OCI-LY7 (cell line): ENCODE results near the gene IDUA. TPM values are rescaled to one million over a fixed set of nuclear protein-coding genes. Genes with fewer than 3 reads are reported as not detected.

Experiments
- BruUV-seq: library from RNA; stranded (reverse); fragments of 400-500 nt; replicated peaks from 2 replicates; lab custom pipeline; 2021; lab: Mats Ljungman, UMichigan
- CTCF ChIA-PET: fragments of 300-600 bp; sonication (Branson Sonifier 250); formaldehyde crosslinking; loops from one replicate; lab custom pipeline; 2022; ENCODE audit warnings: antibody characterized with exemption; ENCODE audit not compliant: unreplicated experiment; lab: Charles Lee
- POLR2A ChIA-PET: fragments of 300-600 bp; sonication (Branson Sonifier 250); formaldehyde crosslinking; loops from one replicate; lab custom pipeline; 2022; ENCODE audit warnings: antibody characterized with exemption; lab: Charles Lee
- DNase-seq: peaks from one replicate; pipeline ENCODE4 v3.0.0-alpha.2; 2015; ENCODE audit warnings: low spot score
- H2AFZ ChIP-seq: fragments of 200-600 bp; sonication (generic), shearing (Covaris generic); 2 replicates; pipeline ENCODE4 v1.6.1; 2014; ENCODE audit warnings: mild to moderate bottlenecking, antibody characterized with exemption, low read length, moderate library complexity
- H3K27ac ChIP-seq: fragments of 200-600 bp; sonication (generic); 2 replicates; pipeline ENCODE4 v1.5.1; 2014; ENCODE audit warnings: mixed run types, low read depth, mild to moderate bottlenecking, moderate library complexity, low read length, inconsistent platforms; ENCODE audit not compliant: poor library complexity, severe bottlenecking
- H3K36me3 ChIP-seq: fragments of 200-600 bp; sonication (generic); 2 replicates; pipeline ENCODE4 v1.6.1; 2014; ENCODE audit warnings: mild to moderate bottlenecking, antibody characterized with exemption, low read length, moderate library complexity, mixed read lengths; ENCODE audit not compliant: insufficient read depth
- H3K4me1 ChIP-seq: fragments of 200-600 bp; sonication (generic); 2 replicates; pipeline ENCODE4 v1.5.1; 2014; ENCODE audit warnings: mild to moderate bottlenecking, low read length; ENCODE audit not compliant: insufficient read depth, poor library complexity, severe bottlenecking
- H3K4me2 ChIP-seq: fragments of 200-600 bp; sonication (generic); 2 replicates; pipeline ENCODE4 v1.6.1; 2014; ENCODE audit warnings: mild to moderate bottlenecking, low read length
- H3K4me3 ChIP-seq: fragments of 200-600 bp; sonication (generic); 2 replicates; pipeline ENCODE4 v1.5.1; 2014; ENCODE audit warnings: mild to moderate bottlenecking, low read depth, low read length; ENCODE audit not compliant: poor library complexity, severe bottlenecking
- H3K79me2 ChIP-seq: fragments of 200-600 bp; sonication (generic); 2 replicates; pipeline ENCODE4 v1.6.1; 2016; ENCODE audit warnings: low read depth, mild to moderate bottlenecking, low read length, moderate library complexity, mixed read lengths; ENCODE audit not compliant: insufficient read depth
- H3K9me2 ChIP-seq: fragments of 200-600 bp; sonication (generic); 2 replicates; pipeline ENCODE4 v1.6.1; 2016; ENCODE audit warnings: mild to moderate bottlenecking, low read length, mixed read lengths; ENCODE audit not compliant: insufficient read depth
- H3K9me3 ChIP-seq: fragments of 200-600 bp; sonication (generic); 2 replicates; pipeline ENCODE4 v1.6.1; 2014; ENCODE audit warnings: mild to moderate bottlenecking, mixed run types, low read length, mixed read lengths
- H4K20me1 ChIP-seq: fragments of 200-600 bp; sonication (generic); 2 replicates; pipeline ENCODE4 v1.6.1; 2014; ENCODE audit warnings: mild to moderate bottlenecking, antibody characterized with exemption, low read length, moderate library complexity, mixed read lengths; ENCODE audit not compliant: insufficient read depth
- CTCF ChIP-seq: fragments of 200-600 bp; sonication (generic); conservative IDR thresholded peaks from 2 replicates; pipeline ENCODE4 v1.5.1; 2014; ENCODE audit warnings: mild to moderate bottlenecking, antibody characterized with exemption, low read length, moderate library complexity, mixed read lengths
- EZH2phosphoT487 ChIP-seq: fragments of 200-600 bp; sonication (generic); IDR thresholded peaks from 2 replicates; pipeline ENCODE4 v1.6.1; 2018; ENCODE audit warnings: low read depth, borderline replicate concordance, mild to moderate bottlenecking, mixed run types, antibody characterized with exemption, low read length, moderate library complexity, mixed read lengths
- intact Hi-C: fragments of 100-400 bp; cut with micrococcal nuclease; formaldehyde crosslinking; loops from one replicate; pipeline ENCODE4 v1.10.0; 2022; ENCODE audit not compliant: unreplicated experiment
- total RNA-seq, 2 experiments: library from RNA; depleted of rRNA in 1 of 2; stranded (reverse); fragments of >200 nt in 1 of 2; shearing (Covaris generic) in 1 of 2; gene quantifications; 2 replicates each; pipeline ENCODE4 v1.2.3, GENCODE V29; 2014 to 2022

The IDUA gene
- total RNA-seq, 2 experiments from 2014 or later, result 12.3 to 15.7 TPM

GRCh38 chr4:948101-948935, 38.5 kb upstream of the IDUA start:
- H3K4me1 ChIP-seq, result no peaks in the 10 kb centered on the region
- H3K4me3 ChIP-seq, result no peak overlapping the region
- H3K4me2 ChIP-seq, result no peak overlapping the region
- DNase-seq, result no peak
- no peak overlapping the region for H2AFZ ChIP-seq
- TF ChIP-seq CTCF, result no peak
- no peak for TF ChIP-seq EZH2phosphoT487
- H3K9me2 ChIP-seq, result no peaks in the 10 kb centered on the region
- no peaks in the 10 kb centered on the region for H3K79me2 ChIP-seq
- H3K9me3 ChIP-seq, result no peaks in the 10 kb centered on the region
- POLR2A ChIA-PET, result no interaction called here
- H4K20me1 ChIP-seq, result no peaks in the 10 kb centered on the region
- intact Hi-C loops, result no loop called here
- no TSS peak for BruUV-seq
- no peak overlapping the region for H3K27ac ChIP-seq
- CTCF ChIA-PET, result no interaction called here
- no peaks in the 10 kb centered on the region for H3K36me3 ChIP-seq

GRCh38 chr4:948936-949300, 37.9 kb upstream of the IDUA start:
- no peak for TF ChIP-seq CTCF
- TF ChIP-seq EZH2phosphoT487, result no peak
- Histone ChIP-seq H3K79me2 (no peaks in the 10 kb centered on the region), H3K4me2 (no peak overlapping the region), H4K20me1 (no peaks in the 10 kb centered on the region), H3K4me3 (no peak overlapping the region), H3K4me1 (no peaks in the 10 kb centered on the region), H2AFZ (no peak overlapping the region), H3K9me2 (no peaks in the 10 kb centered on the region), H3K9me3 (no peaks in the 10 kb centered on the region), H3K36me3 (no peaks in the 10 kb centered on the region), H3K27ac (no peak overlapping the region)
- intact Hi-C loops, result no loop called here
- no TSS peak for BruUV-seq
- CTCF ChIA-PET, result no interaction called here
- POLR2A ChIA-PET, result no interaction called here
- DNase-seq, result no peak

GRCh38 chr4:949656-950055, 37.2 kb upstream of the IDUA start:
- H3K9me2 ChIP-seq, result no peaks in the 10 kb centered on the region
- no peaks in the 10 kb centered on the region for H3K4me1 ChIP-seq
- no peak overlapping the region for H3K4me3 ChIP-seq
- H4K20me1 ChIP-seq, result no peaks in the 10 kb centered on the region
- intact Hi-C loops, result no loop called here
- no peaks in the 10 kb centered on the region for H3K9me3 ChIP-seq
- H3K36me3 ChIP-seq, result no peaks in the 10 kb centered on the region
- H3K27ac ChIP-seq, result no peak overlapping the region
- DNase-seq, result no peak
- POLR2A ChIA-PET, result no interaction called here
- H2AFZ ChIP-seq, result no peak overlapping the region
- CTCF ChIA-PET, result no interaction called here
- no peaks in the 10 kb centered on the region for H3K79me2 ChIP-seq
- H3K4me2 ChIP-seq, result no peak overlapping the region
- no TSS peak for BruUV-seq
- TF ChIP-seq EZH2phosphoT487 (no peak), CTCF (no peak)
